ENCODE results near the gene ZCCHC2. TPM values are rescaled to one million over a fixed set of nuclear protein-coding genes. Genes with fewer than 3 reads are reported as not detected.

ZCCHC2 gene
- total RNA-seq (2014; rRNA removed; shearing (Covaris generic)): 10.5 and 12.6 TPM in 2 replicates
- 5.7 and 7.3 TPM in 2 replicates for polyA plus RNA-seq (2015; cell fraction: cytosol; rRNA removed)
- 6.8 and 6.9 TPM in 2 replicates for polyA plus RNA-seq (2015; cell fraction: nucleus; rRNA removed)

- peak; percentile 98 for DNase-seq (ENCODE audit: low read depth)
Observed at GRCh38 chr18:62522504-62523254, at the start of gene ZCCHC2. Gene ZCCHC2, plus strand, starts transcription at chr18:62523025. Its CDS starts 400 bp downstream, at chr18:62523425.

- DNase-seq (ENCODE audit: low read depth): no peak
Observed at GRCh38 chr18:62479574-62479973, 43.3 kb upstream of the ZCCHC2 start.

- no peak for DNase-seq (ENCODE audit: low read depth)
Observed at GRCh38 chr18:62480927-62481326, 41.9 kb upstream of the ZCCHC2 start.

- DNase-seq (ENCODE audit: low read depth): no peak
Observed at GRCh38 chr18:62484941-62485340, 37.9 kb upstream of the ZCCHC2 start.

GRCh38 chr18:62485684-62486083 is 37.1 kb upstream of the ZCCHC2 start:
- DNase-seq (ENCODE audit: low read depth): peak; percentile 91

GRCh38 chr18:62486290-62486964 is 36.4 kb upstream of the ZCCHC2 start:
- peak; percentile 74 for DNase-seq (ENCODE audit: low read depth)

GRCh38 chr18:62487161-62487560 is 35.7 kb upstream of the ZCCHC2 start:
- no peak for DNase-seq (ENCODE audit: low read depth)

- DNase-seq (ENCODE audit: low read depth): no peak
Observed at GRCh38 chr18:62490967-62491695, 31.7 kb upstream of the ZCCHC2 start.

- DNase-seq (ENCODE audit: low read depth): no peak
Observed at GRCh38 chr18:62493033-62493862, 29.6 kb upstream of the ZCCHC2 start.

- no peak for DNase-seq (ENCODE audit: low read depth)
Observed at GRCh38 chr18:62494764-62495163, 28.1 kb upstream of the ZCCHC2 start.

- DNase-seq (ENCODE audit: low read depth): no peak
Observed at GRCh38 chr18:62496262-62496661, 26.6 kb upstream of the ZCCHC2 start.

- no peak for DNase-seq (ENCODE audit: low read depth)
Observed at GRCh38 chr18:62497190-62497772, 25.5 kb upstream of the ZCCHC2 start.

- DNase-seq (ENCODE audit: low read depth): no peak
Observed at GRCh38 chr18:62498616-62499262, 24.1 kb upstream of the ZCCHC2 start.

GRCh38 chr18:62499263-62499650 is 23.6 kb upstream of the ZCCHC2 start:
- no peak for DNase-seq (ENCODE audit: low read depth)

- DNase-seq (ENCODE audit: low read depth): no peak
Observed at GRCh38 chr18:62500174-62500573, 22.7 kb upstream of the ZCCHC2 start.

- DNase-seq (ENCODE audit: low read depth): no peak
Observed at GRCh38 chr18:62500966-62501591, 21.7 kb upstream of the ZCCHC2 start.

- peak; percentile 43 for DNase-seq (ENCODE audit: low read depth)
Observed at GRCh38 chr18:62505669-62506494, 16.9 kb upstream of the ZCCHC2 start.

GRCh38 chr18:62506495-62507143 is 16.2 kb upstream of the ZCCHC2 start:
- no peak for DNase-seq (ENCODE audit: low read depth)

All from HT1080 (cell line).